SH-SY5Y (cell line): ENCODE measurements around the gene CAPN14.

ENCODE experiments used
- GATA2 ChIP-seq: IDR thresholded peaks from 2 replicates; pipeline ENCODE4 v1.6.1; 2011; ENCODE audit warnings: mild to moderate bottlenecking, low read depth, low read length
- GATA3 ChIP-seq: IDR thresholded peaks from 2 replicates; pipeline ENCODE4 v1.6.1; 2011; ENCODE audit warnings: low read depth, mild to moderate bottlenecking, low read length, moderate library complexity

DNA sequence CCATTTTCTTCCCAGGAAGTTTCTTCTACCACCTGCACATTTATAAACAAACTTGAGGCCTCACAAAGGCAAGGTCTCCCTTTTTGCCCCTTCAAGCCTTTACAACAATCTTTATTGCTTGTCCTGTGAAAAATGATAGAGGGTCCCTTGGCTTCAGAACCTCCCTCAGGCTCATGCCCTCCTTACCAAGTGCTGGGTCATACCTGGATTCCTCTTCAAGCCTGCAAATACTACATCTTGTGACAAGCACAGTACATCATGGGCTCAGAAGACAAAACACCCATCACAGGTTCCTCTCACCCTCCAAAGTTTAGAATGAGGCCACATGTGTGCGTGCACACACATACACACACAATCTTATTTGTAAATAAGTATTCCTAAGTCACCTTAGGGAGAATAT is 9.1 kb downstream of the CAPN14 start:
- TF ChIP-seq GATA2: no peak
- no peak for TF ChIP-seq GATA3
